Measurements from ENCODE around the gene CBFA2T2.

CBFA2T2 gene

GRCh38 chr20:33653218-33653899, 163.5 kb downstream of the CBFA2T2 start:
- no peak overlapping the region for H3K27ac Mint-ChIP-seq
- peaks cover 7% of the 10 kb centered on the region for H3K4me1 Mint-ChIP-seq
- DNase-seq, result peak; percentile 64
- CTCF ChIA-PET, result interaction anchor here (0.7 to 3.9 kb wide), 7 partner anchors 9 to 199 kb away, joined by 3 to 22 read pairs (median 6); partner anchors contain the start of genes ACTL10 and C20orf144
- no peaks in the 10 kb centered on the region for H3K9me3 Mint-ChIP-seq
- no peak overlapping the region for H3K4me3 Mint-ChIP-seq
- no peaks in the 10 kb centered on the region for H3K36me3 Mint-ChIP-seq
- H3K27me3 Mint-ChIP-seq, result peaks cover 5% of the 10 kb centered on the region

GRCh38 chr20:33653900-33654596, 164.2 kb downstream of the CBFA2T2 start:
- H3K36me3 Mint-ChIP-seq, result peaks cover 3% of the 10 kb centered on the region
- H3K4me3 Mint-ChIP-seq, result no peak overlapping the region
- H3K27me3 Mint-ChIP-seq, result peaks cover 5% of the 10 kb centered on the region

GRCh38 chr20:33654680-33655161, 164.8 kb downstream of the CBFA2T2 start:
- H3K36me3 Mint-ChIP-seq, result peaks cover 4% of the 10 kb centered on the region
- H3K27ac Mint-ChIP-seq, result no peak overlapping the region
- H3K4me3 Mint-ChIP-seq, result no peak overlapping the region
- H3K4me1 Mint-ChIP-seq, result peaks cover 7% of the 10 kb centered on the region
- peaks cover 5% of the 10 kb centered on the region for H3K27me3 Mint-ChIP-seq
- CTCF ChIA-PET, result interaction anchor here (2.0 to 3.9 kb wide), 3 partner anchors 12 to 197 kb away, joined by 7 to 22 read pairs (median 10); partner anchors contain the start of gene ACTL10
- H3K9me3 Mint-ChIP-seq, result no peaks in the 10 kb centered on the region
- no peak for DNase-seq

More at GRCh38 chr20:33653900-33654596, 164.2 kb downstream of the CBFA2T2 start:
- H3K9me3 Mint-ChIP-seq, result no peaks in the 10 kb centered on the region
- DNase-seq, result no peak
- H3K4me1 Mint-ChIP-seq, result peaks cover 7% of the 10 kb centered on the region
- no peak overlapping the region for H3K27ac Mint-ChIP-seq
- CTCF ChIA-PET, result interaction anchor here (0.7 to 3.9 kb wide), 6 partner anchors 8 to 200 kb away, joined by 3 to 22 read pairs (median 6); partner anchors contain the start of genes ACTL10 and C20orf144

- DNase-seq, result no peak
- CTCF ChIA-PET, result interaction anchor here (1.1 to 3.9 kb wide), 3 partner anchors 12 to 255 kb away, joined by 3 to 22 read pairs (median 10); partner anchors contain the start of gene ACTL10
- H3K27ac Mint-ChIP-seq, result no peak overlapping the region
- H3K27me3 Mint-ChIP-seq, result peaks cover 5% of the 10 kb centered on the region
- H3K4me1 Mint-ChIP-seq, result peaks cover 7% of the 10 kb centered on the region
- H3K9me3 Mint-ChIP-seq, result no peaks in the 10 kb centered on the region
- H3K4me3 Mint-ChIP-seq, result no peak overlapping the region
- H3K36me3 Mint-ChIP-seq, result peaks cover 4% of the 10 kb centered on the region
These were observed 165.3 kb downstream of the CBFA2T2 start for GRCh38 chr20:33655164-33655563.

- CTCF ChIA-PET, result interaction anchor here (1.1 to 3.9 kb wide), 2 partner anchors 11 to 256 kb away, joined by 3 to 22 read pairs; partner anchors contain the start of gene ACTL10
- Mint-ChIP-seq H3K9me3 (no peaks in the 10 kb centered on the region), H3K36me3 (peaks cover 4% of the 10 kb centered on the region), H3K27me3 (peaks cover 5% of the 10 kb centered on the region), H3K27ac (peak overlapping the region; percentile 28), H3K4me1 (peaks cover 7% of the 10 kb centered on the region), H3K4me3 (no peak overlapping the region)
- no peak for DNase-seq
These were observed 166.3 kb downstream of the CBFA2T2 start for GRCh38 chr20:33656010-33656782.

GRCh38 chr20:33656783-33657703, 167.1 kb downstream of the CBFA2T2 start:
- H3K4me3 Mint-ChIP-seq, result no peak overlapping the region
- H3K9me3 Mint-ChIP-seq, result no peaks in the 10 kb centered on the region
- H3K27ac Mint-ChIP-seq, result no peak overlapping the region
- peaks cover 5% of the 10 kb centered on the region for H3K27me3 Mint-ChIP-seq
- CTCF ChIA-PET, result interaction anchor here (3.9 kb wide), 1 partner anchor 10 kb away, joined by 22 read pairs; the partner anchor contains the start of gene ACTL10
- DNase-seq, result no peak
- peaks cover 9% of the 10 kb centered on the region for H3K4me1 Mint-ChIP-seq
- H3K36me3 Mint-ChIP-seq, result peaks cover 4% of the 10 kb centered on the region

- peaks cover 15% of the 10 kb centered on the region for H3K4me1 Mint-ChIP-seq
- H3K27me3 Mint-ChIP-seq, result peaks cover 5% of the 10 kb centered on the region
- H3K4me3 Mint-ChIP-seq, result no peak overlapping the region
- H3K27ac Mint-ChIP-seq, result no peak overlapping the region
- peaks cover 4% of the 10 kb centered on the region for H3K36me3 Mint-ChIP-seq
- no peaks in the 10 kb centered on the region for H3K9me3 Mint-ChIP-seq
- DNase-seq, result no peak
- CTCF ChIA-PET, result no interaction called here
These were observed 167.8 kb downstream of the CBFA2T2 start for GRCh38 chr20:33657704-33658095.

GRCh38 chr20:33658510-33658909, 168.6 kb downstream of the CBFA2T2 start:
- Mint-ChIP-seq H3K36me3 (peaks cover 4% of the 10 kb centered on the region), H3K9me3 (no peaks in the 10 kb centered on the region), H3K4me3 (no peak overlapping the region), H3K27me3 (peaks cover under 1% of the 10 kb centered on the region), H3K27ac (no peak overlapping the region), H3K4me1 (peaks cover 14% of the 10 kb centered on the region)
- no peak for DNase-seq
- CTCF ChIA-PET, result no interaction called here

GRCh38 chr20:33658929-33659328, 169.0 kb downstream of the CBFA2T2 start:
- no peak for DNase-seq
- CTCF ChIA-PET, result no interaction called here
- Mint-ChIP-seq H3K36me3 (peaks cover 4% of the 10 kb centered on the region), H3K4me1 (peaks cover 16% of the 10 kb centered on the region), H3K27ac (peak overlapping the region; percentile 62), H3K4me3 (no peak overlapping the region), H3K27me3 (no peaks in the 10 kb centered on the region), H3K9me3 (no peaks in the 10 kb centered on the region)

- Mint-ChIP-seq H3K4me1 (peaks cover 20% of the 10 kb centered on the region), H3K9me3 (no peaks in the 10 kb centered on the region), H3K27me3 (no peaks in the 10 kb centered on the region), H3K27ac (no peak overlapping the region), H3K36me3 (peaks cover 4% of the 10 kb centered on the region), H3K4me3 (no peak overlapping the region)
- CTCF ChIA-PET, result no interaction called here
- no peak for DNase-seq
These were observed 169.6 kb downstream of the CBFA2T2 start for GRCh38 chr20:33659341-33660034.

GRCh38 chr20:33660035-33660684, 170.3 kb downstream of the CBFA2T2 start:
- Mint-ChIP-seq H3K36me3 (peaks cover 4% of the 10 kb centered on the region), H3K4me1 (peaks cover 27% of the 10 kb centered on the region), H3K9me3 (no peaks in the 10 kb centered on the region), H3K27me3 (no peaks in the 10 kb centered on the region), H3K27ac (no peak overlapping the region), H3K4me3 (no peak overlapping the region)
- no peak for DNase-seq
- CTCF ChIA-PET, result no interaction called here

- CTCF ChIA-PET, result no interaction called here
- no peaks in the 10 kb centered on the region for H3K27me3 Mint-ChIP-seq
- H3K9me3 Mint-ChIP-seq, result no peaks in the 10 kb centered on the region
- H3K4me3 Mint-ChIP-seq, result no peak overlapping the region
- H3K36me3 Mint-ChIP-seq, result peaks cover 4% of the 10 kb centered on the region
- H3K27ac Mint-ChIP-seq, result no peak overlapping the region
- peaks cover 32% of the 10 kb centered on the region for H3K4me1 Mint-ChIP-seq
- no peak for DNase-seq
These were observed 170.8 kb downstream of the CBFA2T2 start for GRCh38 chr20:33660685-33661058.

Measured in activated naive CD4-positive, alpha-beta T cell treated with anti-CD3 and anti-CD28 coated beads, Interleukin-2, amount 10 ng/mL, durations not matched to agents 7 days and 5 days (primary cell).